ENCODE data around the gene FHDC1.

Gene FHDC1

GRCh38 chr4:153013202-153013977 is 77.3 kb downstream of the FHDC1 start:
- TF ChIP-seq, protein P1, sequence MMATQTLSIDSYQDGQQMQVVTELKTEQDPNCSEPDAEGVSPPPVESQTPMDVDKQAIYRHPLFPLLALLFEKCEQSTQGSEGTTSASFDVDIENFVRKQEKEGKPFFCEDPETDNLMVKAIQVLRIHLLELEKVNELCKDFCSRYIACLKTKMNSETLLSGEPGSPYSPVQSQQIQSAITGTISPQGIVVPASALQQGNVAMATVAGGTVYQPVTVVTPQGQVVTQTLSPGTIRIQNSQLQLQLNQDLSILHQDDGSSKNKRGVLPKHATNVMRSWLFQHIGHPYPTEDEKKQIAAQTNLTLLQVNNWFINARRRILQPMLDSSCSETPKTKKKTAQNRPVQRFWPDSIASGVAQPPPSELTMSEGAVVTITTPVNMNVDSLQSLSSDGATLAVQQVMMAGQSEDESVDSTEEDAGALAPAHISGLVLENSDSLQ (IDR thresholded peaks at IDR 0.05), result no peak
- TF ChIP-seq LEF1 (IDR thresholded peaks at IDR 0.05; ENCODE audit: borderline replicate concordance) (no peak), FOXK2 (IDR thresholded peaks at IDR 0.05) (no peak), SP1 (IDR thresholded peaks at IDR 0.05) (no peak), L3MBTL2 (conservative IDR thresholded peaks at IDR 0.05) (no peak), ZNF384 (IDR thresholded peaks at IDR 0.05) (no peak), SUZ12 (IDR thresholded peaks at IDR 0.05) (no peak), TARDBP (IDR thresholded peaks at IDR 0.05) (no peak), CTBP1 (IDR thresholded peaks at IDR 0.05; ENCODE audit: borderline replicate concordance) (no peak)
- POLR2A ChIA-PET, result no interaction called here
- DNase-seq (ENCODE audit: extremely low spot score), result no peak
- CTCF ChIA-PET, result no interaction called here

GRCh38 chr4:153014460-153014859 is 78.3 kb downstream of the FHDC1 start:
- TF ChIP-seq CTBP1 (IDR thresholded peaks at IDR 0.05; ENCODE audit: borderline replicate concordance) (no peak), SUZ12 (IDR thresholded peaks at IDR 0.05) (no peak), TARDBP (IDR thresholded peaks at IDR 0.05) (no peak), SP1 (IDR thresholded peaks at IDR 0.05) (no peak), HDGF (IDR thresholded peaks at IDR 0.05; ENCODE audit: borderline replicate concordance) (no peak), FOXA1 (IDR thresholded peaks at IDR 0.05) (no peak), FOXM1 (IDR thresholded peaks at IDR 0.05; ENCODE audit: borderline replicate concordance) (no peak), LEF1 (IDR thresholded peaks at IDR 0.05; ENCODE audit: borderline replicate concordance) (no peak), FOXK2 (IDR thresholded peaks at IDR 0.05) (no peak), BHLHE40 (IDR thresholded peaks at IDR 0.05; ENCODE audit: borderline replicate concordance) (no peak), L3MBTL2 (conservative IDR thresholded peaks at IDR 0.05) (no peak), ZNF384 (IDR thresholded peaks at IDR 0.05) (no peak), ELF4 (IDR thresholded peaks at IDR 0.05) (no peak), NFRKB (IDR thresholded peaks at IDR 0.05) (no peak), ARNT (IDR thresholded peaks at IDR 0.05) (no peak)
- TF ChIP-seq, protein P1 (IDR thresholded peaks at IDR 0.05), result no peak
- ChIA-PET POLR2A (no interaction called here), CTCF (no interaction called here)
- DNase-seq (ENCODE audit: extremely low spot score), result no peak

GRCh38 chr4:153016592-153016991 is 80.5 kb downstream of the FHDC1 start:
- ChIA-PET POLR2A (no interaction called here), CTCF (no interaction called here)
- TF ChIP-seq TARDBP (IDR thresholded peaks at IDR 0.05), result no peak
- TF ChIP-seq FOXM1 (IDR thresholded peaks at IDR 0.05; ENCODE audit: borderline replicate concordance), result no peak
- no peak for TF ChIP-seq ELF4 (IDR thresholded peaks at IDR 0.05)
- TF ChIP-seq LEF1 (IDR thresholded peaks at IDR 0.05; ENCODE audit: borderline replicate concordance), result no peak
- no peak for TF ChIP-seq SUZ12 (IDR thresholded peaks at IDR 0.05)
- no peak for TF ChIP-seq FOXA1 (IDR thresholded peaks at IDR 0.05)
- no peak for TF ChIP-seq ZNF384 (IDR thresholded peaks at IDR 0.05)
- no peak for TF ChIP-seq NFRKB (IDR thresholded peaks at IDR 0.05)
- no peak for TF ChIP-seq L3MBTL2 (conservative IDR thresholded peaks at IDR 0.05)
- DNase-seq (ENCODE audit: extremely low spot score), result no peak

DNA sequence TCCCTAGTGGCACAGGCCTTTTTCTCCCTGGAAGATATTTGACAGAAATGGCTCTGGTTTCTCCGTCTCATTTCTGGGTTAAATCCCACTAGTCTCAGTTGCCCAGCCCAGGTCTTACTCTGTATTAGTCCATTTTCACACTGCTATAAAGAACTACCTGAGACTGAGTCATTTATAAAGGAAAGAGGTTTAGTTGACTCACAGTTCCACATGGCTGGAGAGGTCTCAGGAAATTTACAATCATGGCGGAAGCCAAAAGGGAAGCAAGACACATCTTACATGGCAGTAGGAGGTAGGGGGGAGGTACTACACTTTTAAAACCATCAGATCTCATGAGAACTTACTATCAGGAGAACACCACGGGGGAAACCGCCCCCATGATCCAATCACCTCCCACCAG is 81.9 kb downstream of the FHDC1 start:
- ChIA-PET CTCF (no interaction called here), POLR2A (no interaction called here)
- no peak for DNase-seq (ENCODE audit: extremely low spot score)
- no peak for TF ChIP-seq FOXM1 (IDR thresholded peaks at IDR 0.05; ENCODE audit: borderline replicate concordance)

GRCh38 chr4:153018684-153019083 is 82.6 kb downstream of the FHDC1 start:
- ChIA-PET CTCF (no interaction called here), POLR2A (no interaction called here)
- no peak for DNase-seq (ENCODE audit: extremely low spot score)
- TF ChIP-seq CTBP1 (IDR thresholded peaks at IDR 0.05; ENCODE audit: borderline replicate concordance), result no peak
- no peak for TF ChIP-seq ELF4 (IDR thresholded peaks at IDR 0.05)
- TF ChIP-seq LEF1 (IDR thresholded peaks at IDR 0.05; ENCODE audit: borderline replicate concordance), result no peak
- no peak for TF ChIP-seq ZNF384 (IDR thresholded peaks at IDR 0.05)

DNA sequence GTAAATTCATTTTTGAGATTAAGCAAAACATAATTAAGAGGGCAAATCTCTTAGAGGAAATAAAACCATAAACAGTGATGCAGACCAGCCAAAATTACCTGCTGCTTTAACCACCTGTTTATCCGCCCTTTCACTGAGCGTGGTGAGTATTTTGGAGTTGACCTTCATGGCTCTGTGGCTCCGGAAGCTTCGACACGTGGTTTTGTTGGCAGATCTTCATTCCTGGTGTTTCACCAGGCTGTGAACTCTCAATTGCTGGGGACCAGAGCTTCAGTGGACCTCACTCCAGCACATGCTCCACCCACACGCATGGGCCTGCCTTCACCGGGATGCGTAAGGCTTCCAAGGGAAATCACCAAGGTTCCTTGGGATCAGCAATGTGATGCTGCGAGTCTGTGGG is 83.8 kb downstream of the FHDC1 start:
- CTCF ChIA-PET, result no interaction called here
- no peak for DNase-seq (ENCODE audit: extremely low spot score)
- TF ChIP-seq, protein P1 (IDR thresholded peaks at IDR 0.05), result no peak
- TF ChIP-seq BHLHE40 (IDR thresholded peaks at IDR 0.05; ENCODE audit: borderline replicate concordance) (no peak), ARNT (IDR thresholded peaks at IDR 0.05) (no peak), TARDBP (IDR thresholded peaks at IDR 0.05) (no peak), NFRKB (IDR thresholded peaks at IDR 0.05) (no peak), FOXK2 (IDR thresholded peaks at IDR 0.05) (no peak)
- POLR2A ChIA-PET, result no interaction called here

- ChIA-PET CTCF (no interaction called here), POLR2A (no interaction called here)
- DNase-seq (ENCODE audit: extremely low spot score), result no peak
- TF ChIP-seq CTBP1 (IDR thresholded peaks at IDR 0.05; ENCODE audit: borderline replicate concordance) (no peak), ZNF384 (IDR thresholded peaks at IDR 0.05) (no peak), ELF4 (IDR thresholded peaks at IDR 0.05) (no peak), HDGF (IDR thresholded peaks at IDR 0.05; ENCODE audit: borderline replicate concordance) (no peak)
Measured at GRCh38 chr4:153020457-153020856, 84.3 kb downstream of the FHDC1 start.

Measured in HEK293T (cell line).